Sigmoid colon (tissue), 7 donors: ENCODE measurements around the gene KCNF1. TPM values are rescaled to one million over a fixed set of nuclear protein-coding genes. Genes with fewer than 3 reads are reported as not detected.

ENCODE experiments used
- DNase-seq: peaks from one replicate; pipeline ENCODE4 v3.0.0-alpha.2; 2019
- H3K27ac ChIP-seq, 4 donors: fragments of 200-600 bp; sonication (generic); one replicate each; pipeline ENCODE4 v1.5.1; 2016 to 2019; ENCODE audit warnings: mild to moderate bottlenecking in 1 of 4
- H3K27me3 ChIP-seq, 3 donors: fragments of 200-600 bp; sonication (generic); one replicate each; pipeline ENCODE4 v1.5.1; 2019; ENCODE audit warnings: mild to moderate bottlenecking in 1 of 3
- H3K36me3 ChIP-seq, 4 donors: fragments of 200-600 bp; sonication (generic); one replicate each; pipeline ENCODE4 v1.5.1; 2016 to 2019
- H3K4me1 ChIP-seq, 4 donors: fragments of 200-600 bp; sonication (generic); one replicate each; pipeline ENCODE4 v1.5.1; 2017 to 2019
- H3K4me3 ChIP-seq, 4 donors: fragments of 200-600 bp; sonication (generic); one replicate each; pipeline ENCODE4 v1.5.1; 2017 to 2019; ENCODE audit warnings: mild to moderate bottlenecking in 2 of 4, moderate library complexity in 1 of 4
- H3K9me3 ChIP-seq, 4 donors: fragments of 200-600 bp in 3 of 4; sonication (generic) in 3 of 4; one replicate each; pipeline versions ENCODE4 v1.5.1 to v1.6.1; 2013 to 2019
- CTCF ChIP-seq, 4 experiments: fragments of 450-650 bp in 3 of 4; fragments of 200-600 bp in 1 of 4; IDR thresholded peaks; one replicate each; pipeline ENCODE4 v1.5.1; 2016 to 2019; ENCODE audit warnings: antibody characterized with exemption in 4 of 4, mild to moderate bottlenecking in 3 of 4, moderate library complexity in 2 of 4
- EP300 ChIP-seq, 4 donors: sonication (generic); formaldehyde crosslinking; IDR thresholded peaks; one replicate each; pipeline ENCODE4 v1.6.1; 2017; ENCODE audit warnings: antibody characterized with exemption in 4 of 4
- POLR2A ChIP-seq, 2 donors: fragments of 450-650 bp; IDR thresholded peaks; one replicate each; pipeline ENCODE4 v1.6.1; 2016; ENCODE audit warnings: antibody characterized with exemption in 2 of 2, mild to moderate bottlenecking in 2 of 2, moderate library complexity in 2 of 2
- POLR2AphosphoS5 ChIP-seq, 4 donors: sonication (generic); formaldehyde crosslinking; IDR thresholded peaks; one replicate each; pipeline ENCODE4 v1.6.1; 2017; ENCODE audit warnings: antibody characterized with exemption in 4 of 4
- WGBS, 2 donors: extraction: QIAGEN DNeasy Blood & Tissue Kit; methylation state at CpG; one replicate each; pipeline ENCODE4 v1.1.7; 2013; 5-methylcytosine and 5-hydroxymethylcytosine counted together
- intact Hi-C: fragments of 100-400 bp; cut with DNase I; formaldehyde crosslinking; loops from one replicate; pipeline ENCODE4 v1.15.1; 2023
- polyA plus RNA-seq, 3 donors: library from polyadenylated mRNA; stranded (reverse); fragments of 200-250 nt; gene quantifications; one replicate each; pipeline ENCODE4 v1.2.3, GENCODE V29; 2013
- total RNA-seq, 4 donors: library from RNA; depleted of rRNA; stranded (reverse); fragments of >200 nt; gene quantifications; one replicate each; pipeline ENCODE4 v1.1.0, GENCODE V29; 2016
- donor health status: healthy with polysubstance abuse.
- donor health status: Bipolar disorder and iron deficiency.
- donor health status: healthy.

KCNF1 gene
- total and polyA plus RNA-seq, 7 donors: 0.16 to 1.4 (median 0.94) TPM; not detected in 1

GRCh38 chr2:10919410-10919770, 7.7 kb downstream of the KCNF1 start:
- intact Hi-C loops: loop anchor here (10.0 kb wide), 1 partner anchor 205 kb away; no protein-coding TSS in a partner anchor
- Histone ChIP-seq H3K27me3 (peaks cover 0 to 1% (median 0%) of the 10 kb centered on the region in 3 donors), H3K9me3 (no peaks in the 10 kb centered on the region), H3K27ac (no peak overlapping the region), H3K4me1 (no peaks in the 10 kb centered on the region), H3K4me3 (no peak overlapping the region), H3K36me3 (no peaks in the 10 kb centered on the region)
- DNase-seq: no peak
- 53 to 83% methylated on average over 9 of the region's 9 CpGs for WGBS, 2 donors
- TF ChIP-seq POLR2A (IDR thresholded peaks at IDR 0.05) (no peak), CTCF (IDR thresholded peaks at IDR 0.05) (no peak), POLR2AphosphoS5 (IDR thresholded peaks at IDR 0.05) (no peak)

GRCh38 chr2:10919771-10920621, 8.3 kb downstream of the KCNF1 start:
- peak; percentile 52 for DNase-seq
- Histone ChIP-seq H3K36me3 (no peaks in the 10 kb centered on the region), H3K4me1 (no peaks in the 10 kb centered on the region), H3K27me3 (peaks cover 0 to 7% (median 0%) of the 10 kb centered on the region in 3 donors), H3K4me3 (no peak overlapping the region), H3K9me3 (no peaks in the 10 kb centered on the region), H3K27ac (no peak overlapping the region)
- intact Hi-C loops: loop anchor here (10.0 kb wide), 1 partner anchor 205 kb away; no protein-coding TSS in a partner anchor
- WGBS, 2 donors: 67 to 83% methylated on average over 20 of the region's 20 CpGs
- no peak for TF ChIP-seq CTCF (IDR thresholded peaks at IDR 0.05)
- TF ChIP-seq POLR2AphosphoS5 (IDR thresholded peaks at IDR 0.05): no peak
- no peak for TF ChIP-seq EP300 (IDR thresholded peaks at IDR 0.05)
- TF ChIP-seq POLR2A (IDR thresholded peaks at IDR 0.05): no peak

GRCh38 chr2:10920764-10921388, 9.1 kb downstream of the KCNF1 start:
- intact Hi-C loops: no loop called here
- H3K36me3 ChIP-seq: no peaks in the 10 kb centered on the region
- H3K4me3 ChIP-seq: no peak overlapping the region
- 88 to 93% methylated on average over 16 of the region's 16 CpGs for WGBS, 2 donors
- TF ChIP-seq POLR2AphosphoS5 (IDR thresholded peaks at IDR 0.05) (no peak), EP300 (IDR thresholded peaks at IDR 0.05) (no peak), POLR2A (IDR thresholded peaks at IDR 0.05) (no peak), CTCF (IDR thresholded peaks at IDR 0.05) (no peak)
- H3K27ac ChIP-seq: no peak overlapping the region
- peaks cover 0 to 15% (median 0%) of the 10 kb centered on the region in 3 donors for H3K27me3 ChIP-seq
- H3K4me1 ChIP-seq: no peaks in the 10 kb centered on the region
- H3K9me3 ChIP-seq: no peaks in the 10 kb centered on the region
- DNase-seq: peak; percentile 42

- intact Hi-C loops: no loop called here
- Histone ChIP-seq H3K27ac (no peak overlapping the region), H3K4me3 (no peak overlapping the region), H3K27me3 (peaks cover 0 to 15% (median 0%) of the 10 kb centered on the region in 3 donors), H3K9me3 (no peaks in the 10 kb centered on the region), H3K4me1 (no peaks in the 10 kb centered on the region), H3K36me3 (no peaks in the 10 kb centered on the region)
- DNase-seq: peak; percentile 44
- 83 to 85% methylated on average over 6 of the region's 6 CpGs for WGBS, 2 donors
- TF ChIP-seq EP300 (IDR thresholded peaks at IDR 0.05): no peak
- TF ChIP-seq CTCF (IDR thresholded peaks at IDR 0.05): no peak
- TF ChIP-seq POLR2A (IDR thresholded peaks at IDR 0.05): no peak
- TF ChIP-seq POLR2AphosphoS5 (IDR thresholded peaks at IDR 0.05): no peak
Measured at GRCh38 chr2:10921525-10921924, 9.8 kb downstream of the KCNF1 start.
